HG03066 (cell line): Measurements from ENCODE around the gene LDLRAD3.

Source experiments
- ATAC-seq: cut with Tn5 transposase; IDR thresholded peaks from one replicate; pipeline ENCODE4 v1.9.1; 2021; ENCODE audit warnings: low read depth; ENCODE audit not compliant: unreplicated experiment

LDLRAD3 gene

DNA sequence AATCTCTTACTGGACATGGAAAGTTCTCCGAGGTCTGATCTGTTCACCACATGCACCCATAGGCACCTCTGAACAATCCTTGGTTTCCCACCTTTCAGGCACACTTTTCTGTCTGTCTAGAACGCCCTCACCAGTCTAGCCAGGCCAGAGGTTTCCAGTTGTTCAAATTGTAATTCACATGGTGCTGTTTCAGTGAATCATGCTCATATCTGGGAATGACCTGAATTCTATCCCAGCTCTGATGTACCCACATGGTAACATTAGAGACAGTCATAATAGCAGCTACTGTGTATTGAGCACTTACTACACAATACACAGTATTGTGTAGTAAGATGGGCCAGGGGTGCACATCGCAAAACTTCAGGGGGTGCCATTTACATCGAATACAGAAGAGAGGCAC, 207.1 kb downstream of the LDLRAD3 start:
- ATAC-seq: no peak

DNA sequence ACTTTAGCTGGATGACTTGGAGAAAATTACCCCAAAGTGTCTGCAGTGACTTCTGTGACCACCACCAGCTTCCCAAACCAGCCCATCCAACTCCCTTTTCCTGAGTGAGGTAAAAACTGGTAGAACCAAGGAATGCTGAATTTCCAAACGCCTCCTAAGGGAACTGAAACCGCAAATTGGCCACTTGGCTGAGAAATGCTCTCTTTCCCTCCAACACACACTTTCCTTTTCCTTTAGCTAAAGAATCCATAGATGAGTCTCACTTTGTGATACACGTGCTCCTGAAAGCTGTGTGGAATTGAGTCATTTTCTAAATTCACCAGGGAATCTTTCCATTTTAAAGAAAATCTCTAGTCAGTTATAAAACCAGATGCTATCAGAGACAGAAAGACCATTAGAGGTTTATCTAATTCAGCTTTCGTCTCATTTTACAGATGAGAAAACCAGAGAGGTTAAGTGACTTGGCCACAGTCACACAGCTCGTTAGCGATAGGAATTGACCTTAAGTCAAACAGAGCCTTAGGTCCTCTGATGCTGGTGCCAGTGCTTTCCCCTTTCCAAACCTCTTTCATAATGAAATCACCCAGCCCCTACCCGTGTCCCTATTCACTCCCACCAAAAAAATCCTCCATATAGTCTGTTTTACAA, 208.2 kb downstream of the LDLRAD3 start:
- no peak for ATAC-seq

DNA sequence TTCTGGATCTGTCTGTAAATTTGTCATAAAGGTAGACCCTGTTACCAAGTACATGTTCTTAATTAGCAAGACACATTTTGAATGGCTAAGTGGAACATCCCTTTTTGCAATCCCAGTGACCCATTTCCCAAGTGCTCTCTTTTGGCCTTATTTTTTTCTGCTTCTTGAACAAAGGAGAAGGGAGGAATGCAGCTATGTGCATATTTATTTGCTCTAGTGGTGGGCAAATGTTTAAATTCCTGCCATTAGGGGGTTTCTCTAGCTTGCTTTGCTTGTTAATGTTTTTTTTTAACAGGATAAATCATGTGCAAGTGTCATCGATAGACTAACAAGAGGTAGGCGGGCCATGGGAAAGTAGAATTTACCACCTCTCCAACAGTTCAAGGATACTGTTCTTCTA, 209.7 kb downstream of the LDLRAD3 start:
- no peak for ATAC-seq

DNA sequence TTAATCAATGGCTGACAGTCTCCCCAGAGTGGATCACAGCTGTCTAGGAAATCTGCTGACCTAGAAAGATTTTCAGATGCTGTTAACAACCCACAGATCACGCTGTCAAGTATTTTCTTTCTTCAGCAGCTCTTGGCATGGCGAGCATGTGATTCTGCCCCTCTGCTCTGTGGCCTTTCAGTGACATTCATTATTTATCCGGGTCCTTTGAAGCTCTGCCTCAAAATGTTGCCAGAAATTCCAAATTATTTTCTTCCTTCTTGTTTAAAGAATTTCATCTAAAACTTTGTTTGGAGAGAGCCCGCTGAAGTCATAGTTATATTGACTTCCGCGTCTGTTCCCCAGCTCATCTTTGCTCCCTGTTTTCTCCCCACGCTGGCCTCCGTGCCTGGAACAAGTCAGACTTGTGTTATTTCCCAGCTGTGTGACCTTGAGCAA, 211.3 kb downstream of the LDLRAD3 start:
- no peak for ATAC-seq

DNA sequence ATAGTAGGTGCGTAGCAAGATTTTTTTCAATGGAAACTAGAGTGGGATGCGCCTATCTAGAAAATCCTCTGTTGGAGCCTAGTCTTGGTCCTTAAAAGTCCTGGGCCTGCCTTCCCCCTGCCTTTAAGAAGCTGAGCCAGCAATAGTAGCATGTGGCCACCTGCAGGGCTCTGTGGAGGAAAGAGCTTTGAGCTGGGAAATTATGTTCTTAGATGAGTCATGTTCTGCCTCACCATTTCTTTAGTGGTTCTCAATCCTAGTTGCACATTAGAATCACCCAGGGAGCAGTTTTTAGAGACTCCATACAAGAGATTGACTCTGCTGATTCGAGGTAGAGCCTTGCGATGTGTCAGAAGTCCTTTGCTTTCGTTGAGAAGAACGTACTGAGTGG, 211.9 kb downstream of the LDLRAD3 start:
- no peak for ATAC-seq

DNA sequence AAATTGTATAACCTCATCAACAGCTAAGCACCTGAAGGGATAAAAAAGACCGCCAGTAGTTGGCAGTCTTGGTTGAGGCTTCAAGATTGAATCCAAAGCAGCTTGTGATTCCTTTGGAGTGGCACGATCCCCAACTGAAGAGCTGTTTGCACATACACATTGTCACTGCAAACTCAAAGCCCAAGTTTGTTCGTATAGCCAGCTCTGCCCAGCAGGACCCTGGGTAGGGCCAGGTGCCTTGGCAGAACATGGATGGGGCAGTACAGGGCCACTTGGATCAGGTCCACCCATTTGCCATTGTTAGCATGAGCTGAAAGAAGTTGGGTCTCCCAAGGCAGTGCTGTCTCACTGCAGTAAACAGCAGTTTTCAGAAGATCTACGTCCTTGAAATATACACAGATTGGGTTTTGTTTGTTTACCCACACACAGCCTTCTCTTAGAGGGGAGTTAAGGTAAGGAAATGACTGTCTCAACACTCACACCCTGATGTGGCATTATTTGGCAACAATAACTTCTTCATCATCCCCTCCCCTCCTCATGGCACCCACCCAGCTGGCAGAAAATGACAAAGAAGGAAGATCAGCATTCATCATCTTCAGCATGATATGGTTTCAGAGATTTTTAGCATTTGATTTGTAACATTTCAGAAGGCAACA, 212.4 kb downstream of the LDLRAD3 start:
- ATAC-seq: no peak

DNA sequence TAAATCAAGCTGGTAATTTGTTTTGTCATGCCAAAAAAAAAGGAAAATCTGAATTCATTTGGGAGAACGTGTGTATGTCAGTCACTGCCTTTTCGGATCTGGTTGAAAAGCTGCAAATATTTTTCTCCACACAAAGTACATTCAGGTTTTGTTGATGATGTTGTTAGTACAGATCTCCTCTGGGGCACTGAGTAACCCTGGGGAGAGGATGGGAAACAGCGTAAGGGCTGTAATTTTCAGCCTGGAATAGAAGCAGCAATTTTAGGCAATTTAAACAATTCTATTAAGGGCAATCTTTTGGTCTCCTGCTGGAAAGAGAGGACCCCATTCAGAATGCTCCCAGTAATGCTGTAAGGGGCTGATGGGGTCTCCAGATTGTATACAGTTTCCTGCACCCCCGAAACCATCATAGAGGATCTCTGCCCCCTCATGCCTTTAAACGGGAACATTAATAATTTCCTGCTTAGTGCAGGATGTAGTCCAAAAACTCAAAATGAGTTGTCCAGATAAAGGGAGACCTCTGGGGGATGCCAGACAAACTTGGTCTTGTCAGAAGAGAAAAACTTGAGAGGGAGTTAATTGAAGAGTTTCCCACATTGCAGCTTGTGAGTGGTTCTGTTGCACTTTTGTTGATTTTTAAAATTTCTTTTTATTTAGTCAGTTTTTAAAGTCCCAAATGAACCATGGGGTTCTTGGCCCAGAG, 213.1 kb downstream of the LDLRAD3 start:
- no peak for ATAC-seq

DNA sequence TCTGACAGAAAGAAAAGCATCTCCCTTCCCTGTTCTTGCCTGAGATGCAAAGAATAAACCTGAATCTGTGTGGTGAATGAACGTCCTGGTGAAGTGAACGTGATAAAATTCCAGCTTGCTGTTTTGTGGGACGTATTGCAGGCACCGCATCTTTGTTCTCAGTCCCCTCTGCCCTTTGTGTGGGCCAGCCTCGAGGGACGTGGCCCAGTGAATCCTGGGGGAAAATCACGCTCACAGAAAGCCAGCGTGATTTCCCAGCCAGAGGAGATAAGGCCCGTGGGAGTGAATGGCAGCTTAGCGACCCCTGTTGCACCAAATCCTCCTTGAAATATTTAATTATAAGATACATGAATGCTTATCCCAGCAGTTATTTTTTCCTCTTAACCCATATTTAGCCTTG, 216.2 kb downstream of the LDLRAD3 start:
- ATAC-seq: no peak

DNA sequence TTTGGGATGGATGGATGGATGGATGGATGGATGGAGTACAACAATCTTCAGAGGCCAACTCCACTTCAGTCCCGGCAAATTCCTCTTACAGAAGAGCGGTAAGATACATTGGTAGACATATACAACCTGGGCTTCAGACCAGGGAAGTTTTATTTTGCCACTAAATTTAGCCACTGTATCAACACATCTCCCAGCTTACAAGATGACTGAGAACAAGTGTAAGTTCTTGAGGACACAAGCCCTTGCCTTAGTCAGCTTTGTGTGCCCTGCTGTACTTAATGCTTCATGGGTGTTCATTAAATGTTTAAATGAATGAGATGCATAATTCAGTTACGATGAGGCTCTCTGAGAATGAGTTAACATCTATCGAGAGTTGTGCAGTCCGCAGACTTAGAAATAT, 217.7 kb downstream of the LDLRAD3 start:
- no peak for ATAC-seq

DNA sequence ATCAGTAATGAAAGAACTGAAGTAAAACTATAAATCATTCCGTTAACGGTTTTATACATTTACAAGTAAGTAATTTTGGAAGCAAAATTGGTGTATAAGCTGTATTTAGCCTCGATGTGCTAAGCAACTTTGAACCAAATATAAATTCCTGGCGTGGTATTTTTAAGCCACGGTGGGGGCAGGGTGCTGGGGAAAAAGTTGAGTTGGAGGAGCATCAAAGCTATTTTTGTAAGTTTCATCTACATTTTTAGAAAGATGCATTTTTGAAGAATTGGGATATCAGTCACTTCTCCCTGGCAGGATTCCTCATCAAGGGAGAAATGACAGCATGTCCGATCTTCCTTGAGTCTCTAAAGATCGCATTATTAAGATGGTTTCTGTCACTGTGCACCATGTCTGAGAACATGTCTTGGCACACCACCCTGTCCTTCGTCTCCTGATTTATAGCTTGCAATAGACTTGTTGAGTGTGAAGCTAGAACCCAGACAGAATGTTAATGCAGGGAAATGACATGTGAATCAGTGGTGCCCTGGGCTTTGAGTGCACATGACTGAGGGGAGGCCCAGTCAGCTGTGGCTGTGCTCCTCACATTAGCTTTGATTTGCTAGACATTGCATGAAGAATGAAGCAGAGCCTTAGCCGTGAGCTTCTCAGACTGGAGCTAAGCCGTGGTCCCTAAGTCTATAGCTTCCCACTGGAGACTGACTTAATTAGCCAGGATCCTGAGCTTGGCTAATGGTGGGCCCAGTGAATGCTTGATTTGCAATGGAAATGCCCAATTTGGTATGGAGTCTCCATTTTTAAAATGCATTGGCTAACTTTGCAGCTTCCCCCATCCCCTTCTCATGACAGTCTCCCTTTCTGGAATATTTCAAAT, 218.4 kb downstream of the LDLRAD3 start:
- ATAC-seq: no peak

DNA sequence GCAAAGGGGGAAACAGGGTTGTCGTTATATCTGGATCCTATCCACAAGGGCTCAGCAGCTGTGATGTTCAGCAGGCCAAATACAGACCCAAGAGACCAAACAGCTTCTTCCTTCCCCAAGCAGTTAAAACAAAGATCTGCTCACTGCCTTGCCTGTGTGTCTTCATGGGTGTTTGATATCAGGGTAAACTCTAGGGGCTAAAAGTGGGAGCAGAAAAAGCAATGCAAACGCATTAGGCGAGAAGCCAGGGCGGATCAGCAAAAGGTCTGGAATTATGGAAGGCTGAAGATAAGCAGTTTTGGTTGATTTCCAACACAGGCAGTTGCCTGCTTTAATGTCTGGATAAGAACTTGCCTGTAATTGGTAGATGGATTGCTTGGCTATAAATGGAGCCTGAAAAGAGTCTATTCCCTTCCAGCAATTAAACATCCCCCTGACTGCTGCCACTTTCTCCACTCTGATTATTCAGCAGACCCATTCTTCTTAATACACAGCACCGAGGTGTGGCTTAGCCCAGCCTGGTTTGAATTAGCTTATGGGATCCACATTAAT, 219.1 kb downstream of the LDLRAD3 start:
- ATAC-seq: no peak

DNA sequence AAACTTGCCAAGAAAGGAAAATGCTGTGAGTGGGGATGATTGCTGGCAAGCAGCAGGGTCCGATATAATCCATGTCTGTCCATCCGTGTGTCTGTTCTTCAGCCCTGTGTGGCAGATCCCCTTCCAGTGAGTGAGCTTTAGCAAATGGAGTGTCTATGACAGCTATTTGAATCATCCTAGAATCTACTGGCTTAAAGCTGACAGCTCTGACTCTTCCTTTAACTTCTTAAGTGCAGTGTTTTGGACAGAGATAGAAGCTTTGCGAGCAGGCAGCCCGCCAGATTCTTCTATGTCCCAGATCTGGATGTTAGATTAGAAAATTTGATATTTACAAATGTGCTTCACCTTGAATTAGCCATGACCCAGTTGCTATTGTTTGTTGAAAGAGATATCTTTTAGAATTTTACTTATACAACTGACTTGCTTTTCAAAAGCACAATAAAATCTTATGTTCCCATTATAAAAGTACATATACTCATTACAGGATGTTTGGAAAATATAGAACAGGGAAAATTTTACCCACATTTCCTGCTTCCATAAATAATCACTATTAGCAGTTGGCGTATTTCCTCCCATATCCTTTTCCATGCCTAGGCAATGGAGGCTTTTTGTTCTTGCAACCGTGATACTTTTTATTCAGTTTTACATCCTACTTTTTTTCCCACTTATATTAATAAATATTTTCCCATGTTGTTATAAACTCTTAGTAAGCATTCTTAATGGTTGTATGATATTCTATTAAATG, 220.8 kb downstream of the LDLRAD3 start:
- no peak for ATAC-seq

DNA sequence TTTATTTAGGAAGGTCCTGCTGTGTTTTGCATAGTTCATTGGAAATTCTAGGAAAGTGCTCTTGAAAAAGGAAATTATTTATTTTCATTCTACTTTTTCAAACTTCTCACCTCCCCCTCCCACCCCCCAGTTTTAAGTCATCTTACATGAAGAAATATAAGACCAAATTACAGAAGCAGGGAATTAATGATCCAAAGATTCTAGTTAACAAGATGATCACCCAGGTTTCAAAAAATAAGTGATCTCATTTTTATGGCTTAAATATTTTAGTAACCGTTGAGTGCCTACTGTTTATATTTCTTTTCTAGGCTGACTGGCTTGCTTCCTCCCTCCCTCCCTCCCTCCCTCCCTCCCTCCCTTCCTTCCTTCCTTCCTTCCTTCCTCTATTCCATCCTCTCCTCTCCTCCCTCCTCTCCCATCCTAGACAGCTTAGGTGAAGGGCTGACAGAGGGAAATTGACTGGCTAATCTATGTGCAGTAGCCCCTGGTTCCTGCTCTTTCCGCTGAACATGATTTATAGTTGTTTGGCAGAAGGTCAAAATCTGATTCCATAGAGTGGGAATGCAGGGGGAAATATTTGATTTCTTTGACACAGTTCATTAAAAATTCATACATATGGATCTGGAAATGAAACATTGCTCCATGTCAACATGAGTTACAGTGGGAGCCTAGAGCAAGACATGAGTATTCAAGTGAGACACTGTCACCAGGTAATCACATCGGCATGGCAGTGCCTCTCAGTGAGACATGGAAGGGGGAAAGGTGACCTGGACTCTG, 221.9 kb downstream of the LDLRAD3 start:
- ATAC-seq: no peak

DNA sequence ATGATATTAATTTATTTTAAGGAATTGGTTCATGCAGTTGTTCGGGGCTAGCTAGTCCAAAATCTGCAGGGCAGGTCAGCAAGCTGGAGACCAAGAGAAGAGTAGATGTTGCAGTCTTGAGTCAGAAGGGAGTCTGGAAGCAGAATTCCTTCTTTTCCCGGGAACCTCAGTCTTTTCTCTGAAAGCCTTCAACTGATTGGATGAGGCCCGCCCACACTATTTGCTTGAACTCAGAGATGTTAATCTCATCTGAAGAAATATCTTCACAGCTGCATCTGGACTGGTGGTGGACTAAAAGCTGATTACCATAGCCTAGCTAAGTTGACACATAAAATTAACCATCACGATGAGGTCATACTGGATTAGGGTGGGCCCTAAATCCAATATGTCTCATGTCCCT, 223.2 kb downstream of the LDLRAD3 start:
- no peak for ATAC-seq

DNA sequence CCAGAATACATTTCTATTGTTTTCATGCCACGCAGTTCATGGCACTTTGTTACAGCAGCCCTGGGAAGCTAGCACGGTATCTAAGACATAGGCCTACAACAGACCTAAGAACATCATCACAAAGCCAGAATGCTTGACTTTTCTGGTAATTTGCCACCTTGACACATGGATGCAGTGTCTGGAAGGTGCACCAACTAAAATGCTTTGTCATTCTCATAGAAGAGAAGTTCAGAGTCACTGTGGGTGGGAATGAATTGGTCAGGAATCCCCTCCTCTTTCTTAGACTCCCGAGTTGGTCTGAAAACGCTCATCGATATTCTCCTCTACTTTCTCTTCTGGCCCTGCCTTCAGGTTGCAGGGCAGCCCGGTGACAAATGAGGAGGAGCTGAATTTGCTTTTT, 223.9 kb downstream of the LDLRAD3 start:
- no peak for ATAC-seq

DNA sequence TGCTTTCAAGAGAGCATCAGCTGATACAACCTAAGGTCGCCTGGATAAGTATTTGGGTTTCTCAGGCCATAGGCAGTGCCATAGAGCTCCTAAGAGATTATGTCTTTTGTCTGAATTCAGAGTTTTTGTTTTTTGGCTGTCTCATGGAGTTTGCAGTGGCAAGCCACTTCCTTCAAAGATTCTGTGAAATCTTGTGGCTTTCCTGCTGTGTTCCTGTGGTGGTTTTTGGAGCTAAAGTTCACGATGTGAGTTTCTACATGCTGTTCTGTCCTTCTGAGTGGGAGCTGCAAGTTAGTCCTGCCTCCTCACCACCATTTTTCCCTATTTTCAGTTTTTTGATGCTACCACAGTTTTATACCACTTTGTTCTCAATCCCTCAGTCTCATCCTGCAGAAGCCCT, 234.0 kb downstream of the LDLRAD3 start:
- no peak for ATAC-seq

DNA sequence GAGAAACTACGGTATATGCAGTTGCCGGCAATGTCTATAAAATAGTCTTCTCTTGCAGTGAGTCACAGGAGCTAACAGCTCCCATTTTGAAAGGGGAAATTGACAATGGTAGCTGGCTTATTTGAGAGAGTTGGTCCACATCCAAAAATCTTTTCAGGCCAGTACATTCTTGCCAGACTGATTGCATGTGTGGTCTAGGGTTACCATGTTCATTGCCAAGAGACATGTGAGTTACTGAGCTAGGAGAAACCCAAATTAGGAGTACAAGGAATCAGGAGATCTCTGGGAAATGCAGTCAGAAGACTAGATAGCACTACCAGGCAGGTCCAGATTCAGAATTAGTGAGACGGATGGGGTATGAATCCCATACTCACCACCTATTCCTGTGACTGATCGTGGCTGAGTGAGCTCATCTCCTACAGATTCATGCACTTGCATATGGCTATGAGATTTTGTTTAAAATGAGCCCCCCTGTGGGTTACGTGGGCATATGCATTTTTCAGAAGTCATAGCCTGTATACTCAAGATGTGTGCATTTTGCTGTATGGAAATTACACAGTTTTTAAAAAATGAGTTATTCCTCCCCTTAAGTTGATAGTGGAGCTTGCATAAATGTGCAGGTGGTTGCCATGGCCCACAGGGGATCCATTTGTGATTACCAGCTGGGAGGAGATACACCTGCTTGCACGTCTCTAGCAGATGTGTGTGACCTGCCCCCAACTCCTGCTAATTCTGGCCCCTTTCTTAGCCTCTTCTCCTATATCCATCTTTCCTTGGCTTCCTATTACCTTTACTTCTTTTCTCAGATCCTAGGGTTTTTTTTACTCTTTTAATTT, 242.7 kb downstream of the LDLRAD3 start:
- ATAC-seq: no peak

DNA sequence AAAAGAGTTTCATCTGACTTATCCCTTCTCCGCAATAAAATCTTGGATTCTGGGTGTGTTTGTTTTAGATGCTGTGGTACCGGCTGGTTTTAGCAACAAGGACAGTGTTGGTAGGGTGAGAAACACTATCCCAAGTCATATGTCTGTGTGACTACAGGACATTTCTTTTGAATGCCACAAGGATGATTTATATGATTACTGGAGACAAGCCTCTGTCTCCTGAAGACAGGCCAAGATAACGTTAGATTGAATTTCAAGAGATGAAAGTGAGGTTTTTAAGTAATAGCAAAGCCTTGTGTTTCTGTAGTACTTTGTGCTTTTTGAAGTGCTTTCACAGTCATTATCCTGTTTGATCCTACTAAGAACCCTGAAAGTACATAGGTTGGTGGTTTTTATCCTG, 243.8 kb downstream of the LDLRAD3 start:
- ATAC-seq: no peak
